GM12878 (cell line): ENCODE data around the gene TAAR9. TPM values are rescaled to one million over a fixed set of nuclear protein-coding genes. Genes with fewer than 3 reads are reported as not detected.

Experiments used
- CREB1 ChIP-seq: IDR thresholded peaks from 2 replicates; pipeline ENCODE4 v1.6.1; 2012; ENCODE audit warnings: low read depth, mild to moderate bottlenecking, inconsistent platforms
- IRF4 ChIP-seq: IDR thresholded peaks from 2 replicates; pipeline ENCODE4 v1.6.1; 2011; ENCODE audit warnings: low read depth, low read length
- JUND ChIP-seq: IDR thresholded peaks from 2 replicates; pipeline ENCODE4 v1.6.1; 2012; ENCODE audit warnings: low read depth, mild to moderate bottlenecking, low read length, improper control_type of control experiment, moderate library complexity
- NFYB ChIP-seq: IDR thresholded peaks from 2 replicates; pipeline ENCODE4 v1.6.1; 2011; ENCODE audit warnings: low read depth, mild to moderate bottlenecking, low read length, improper control_type of control experiment, moderate library complexity; ENCODE audit not compliant: insufficient read depth
- SIX5 ChIP-seq: IDR thresholded peaks from 2 replicates; pipeline ENCODE4 v1.6.1; 2011; ENCODE audit warnings: mild to moderate bottlenecking, low read depth, low read length, moderate library complexity; ENCODE audit not compliant: severe bottlenecking
- ZBTB11 ChIP-seq: fragments of 450-650 bp; formaldehyde crosslinking; IDR thresholded peaks from 2 replicates; pipeline ENCODE4 v1.5.0; 2022; ENCODE audit warnings: mild to moderate bottlenecking, missing genetic modification characterization
- polyA plus RNA-seq, 11 experiments: library from polyadenylated mRNA; depleted of rRNA in 4 of 11; unstranded in 6 of 11; stranded (reverse) in 5 of 11; fragments of >200 nt; fragmentation: Nextera tagmentation in 4 of 11; fragmentation: Illumina TruSeq in 1 of 11; extraction: Ambion mirVana in 4 of 11; extraction: Trizol in 1 of 11; gene quantifications; 1 replicate in 1 of 11; 2 replicates in 10 of 11; pipeline versions ENCODE4 v1.2.1 to v1.2.3, GENCODE V29; 2011 to 2016; ENCODE audit warnings: inconsistent platforms in 2 of 11, missing spikeins in 2 of 11, low read depth in 1 of 11
- total RNA-seq, 4 experiments: library from RNA; depleted of rRNA in 3 of 4; stranded (reverse); fragments of >200 nt in 3 of 4; fragmentation: Illumina TruSeq in 1 of 4; extraction: Trizol in 1 of 4; gene quantifications; 2 replicates each; pipeline versions ENCODE4 v1.2.1 to v1.2.3, GENCODE V29; 2013 to 2021
- TF ChIP-seq, protein P1 (sequence below): fragments of 450-650 bp; IDR thresholded peaks from 2 replicates; pipeline ENCODE4 v1.6.1; 2017; ENCODE audit warnings: borderline replicate concordance
- TF ChIP-seq, protein P2 (sequence below): fragments of 150-350 bp; IDR thresholded peaks from 2 replicates; pipeline ENCODE4 v1.6.1; 2014; ENCODE audit warnings: mild to moderate bottlenecking, low read depth, low read length

The TAAR9 gene
- total and polyA plus RNA-seq, 10 of the 15 experiments (the other 5 are each of a cell fraction or from before 2014, with no cell fraction given): not detected

GRCh38 chr6:132491881-132492280 lies 46.2 kb upstream of the TAAR9 start (continued):
- TF ChIP-seq ZBTB11 (CRISPR knock-in tag) (no peak), NFYB (no peak), SIX5 (no peak), JUND (no peak), IRF4 (no peak), CREB1 (no peak)
- TF ChIP-seq, protein P1, sequence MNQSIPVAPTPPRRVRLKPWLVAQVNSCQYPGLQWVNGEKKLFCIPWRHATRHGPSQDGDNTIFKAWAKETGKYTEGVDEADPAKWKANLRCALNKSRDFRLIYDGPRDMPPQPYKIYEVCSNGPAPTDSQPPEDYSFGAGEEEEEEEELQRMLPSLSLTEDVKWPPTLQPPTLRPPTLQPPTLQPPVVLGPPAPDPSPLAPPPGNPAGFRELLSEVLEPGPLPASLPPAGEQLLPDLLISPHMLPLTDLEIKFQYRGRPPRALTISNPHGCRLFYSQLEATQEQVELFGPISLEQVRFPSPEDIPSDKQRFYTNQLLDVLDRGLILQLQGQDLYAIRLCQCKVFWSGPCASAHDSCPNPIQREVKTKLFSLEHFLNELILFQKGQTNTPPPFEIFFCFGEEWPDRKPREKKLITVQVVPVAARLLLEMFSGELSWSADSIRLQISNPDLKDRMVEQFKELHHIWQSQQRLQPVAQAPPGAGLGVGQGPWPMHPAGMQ: no peak
- TF ChIP-seq, protein P2, sequence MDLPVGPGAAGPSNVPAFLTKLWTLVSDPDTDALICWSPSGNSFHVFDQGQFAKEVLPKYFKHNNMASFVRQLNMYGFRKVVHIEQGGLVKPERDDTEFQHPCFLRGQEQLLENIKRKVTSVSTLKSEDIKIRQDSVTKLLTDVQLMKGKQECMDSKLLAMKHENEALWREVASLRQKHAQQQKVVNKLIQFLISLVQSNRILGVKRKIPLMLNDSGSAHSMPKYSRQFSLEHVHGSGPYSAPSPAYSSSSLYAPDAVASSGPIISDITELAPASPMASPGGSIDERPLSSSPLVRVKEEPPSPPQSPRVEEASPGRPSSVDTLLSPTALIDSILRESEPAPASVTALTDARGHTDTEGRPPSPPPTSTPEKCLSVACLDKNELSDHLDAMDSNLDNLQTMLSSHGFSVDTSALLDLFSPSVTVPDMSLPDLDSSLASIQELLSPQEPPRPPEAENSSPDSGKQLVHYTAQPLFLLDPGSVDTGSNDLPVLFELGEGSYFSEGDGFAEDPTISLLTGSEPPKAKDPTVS: no peak
